ENCODE measurements around the gene KDM7A.

- TF ChIP-seq EZH2 (IDR thresholded peaks at IDR 0.05; ENCODE audit: borderline replicate concordance, low read depth, low read length, poor library complexity, severe bottlenecking): no peak
- TF ChIP-seq CTCF (conservative IDR thresholded peaks at IDR 0.05; ENCODE audit: low read depth, low read length): no peak
These were observed 37.4 kb upstream of the KDM7A start for GRCh38 chr7:140214075-140214684.
